Tibial nerve (tissue), 4 donors: ENCODE measurements around the gene SLC5A11.
"Not testable (repeated sequence)": the region's sequence is repeated elsewhere in the genome, so short reads cannot be mapped to it uniquely, and the experiment has no call there.

Experiments
- CTCF ChIP-seq, 5 experiments: fragments of 200-600 bp in 3 of 5; fragments of 450-650 bp in 2 of 5; sonication (generic) in 3 of 5; IDR thresholded peaks; one replicate each; pipeline ENCODE4 v1.5.1; 2016 to 2019; ENCODE audit warnings: antibody characterized with exemption in 5 of 5, mild to moderate bottlenecking in 3 of 5, moderate library complexity in 2 of 5
- EP300 ChIP-seq, 2 donors: sonication (generic); formaldehyde crosslinking; IDR thresholded peaks; one replicate each; pipeline ENCODE4 v1.6.1; 2017; ENCODE audit warnings: antibody characterized with exemption in 2 of 2, mild to moderate bottlenecking in 1 of 2

DNA sequence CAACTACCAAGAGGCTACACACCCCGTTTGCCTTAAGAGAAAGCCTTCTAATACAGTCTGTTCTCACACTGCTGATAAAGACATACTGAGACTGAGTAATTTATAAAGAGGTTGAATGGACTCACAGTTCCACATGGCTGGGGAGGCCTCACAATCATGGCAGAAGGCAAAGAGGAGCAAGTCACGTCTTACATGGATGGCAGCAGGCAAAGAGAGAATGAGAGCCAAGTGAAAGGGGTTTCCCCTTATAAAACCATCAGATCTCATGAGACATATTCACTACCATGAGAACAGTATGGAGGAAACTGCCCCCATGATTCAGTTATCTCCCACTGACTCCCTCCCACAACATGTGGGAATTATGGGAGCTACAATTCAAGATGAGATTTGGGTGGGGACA lies 51.8 kb downstream of the SLC5A11 start:
- TF ChIP-seq CTCF, EP300 (IDR thresholded peaks at IDR 0.05): not testable (repeated sequence)
